IPS-NIHi11 (cell line): Measurements from ENCODE around the gene ATXN10.
A peak's percentile ranks its signal among the peaks of the same experiment; 100 is the strongest.
"Not testable (repeated sequence)": the region's sequence is repeated elsewhere in the genome, so short reads cannot be mapped to it uniquely, and the experiment has no call there.

ENCODE experiments used
- DNase-seq: peaks from one replicate; pipeline ENCODE4 v3.0.0; 2012; ENCODE audit warnings: mixed read lengths, low spot score

Gene ATXN10

DNA sequence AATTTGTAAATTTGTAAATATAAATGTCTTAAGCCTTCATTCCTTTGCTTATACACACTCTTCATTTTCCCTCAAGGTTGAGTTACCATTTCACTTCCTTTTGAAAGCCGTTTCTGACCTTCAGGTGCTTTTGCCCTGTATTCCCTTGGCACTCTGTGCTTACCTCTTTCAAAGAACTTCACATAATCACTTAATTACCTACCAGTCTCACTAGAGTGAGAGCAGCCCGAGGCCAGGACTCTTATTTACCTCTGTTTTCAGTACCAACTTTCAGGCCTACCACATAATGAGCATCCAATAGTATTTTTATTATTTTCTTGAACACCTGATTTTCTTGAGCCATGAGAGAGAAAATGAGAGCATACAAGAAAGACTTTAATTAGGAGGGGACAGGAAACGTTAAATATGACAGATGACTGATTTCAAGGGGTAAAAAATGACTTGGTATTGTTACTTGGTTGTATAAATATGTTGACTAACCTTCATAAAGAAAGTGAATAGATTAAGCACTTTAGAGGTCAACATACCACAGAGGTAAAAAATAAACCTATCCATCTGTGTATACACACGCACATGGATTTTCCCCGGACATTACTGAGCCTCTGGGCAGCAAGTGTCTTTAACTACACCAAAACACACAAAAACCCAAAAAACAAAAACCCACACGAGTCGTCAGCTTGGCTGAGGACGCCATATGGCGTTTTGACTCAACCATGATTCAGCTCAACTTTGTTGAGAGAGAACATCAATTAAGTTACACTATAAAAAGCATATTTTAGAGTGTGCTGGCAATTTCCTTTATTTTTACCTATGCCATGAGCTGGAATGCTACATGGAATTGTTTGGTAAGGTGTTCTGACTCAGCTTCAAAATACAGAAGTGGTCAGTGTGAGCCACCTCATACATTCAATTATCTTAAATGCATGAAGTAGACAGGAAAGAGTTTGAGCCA, 7.6 kb downstream of the ATXN10 start:
- no peak for DNase-seq

GRCh38 chr22:45680932-45681700, 9.5 kb downstream of the ATXN10 start:
- no peak for DNase-seq

- no peak for DNase-seq
These were observed 10.4 kb downstream of the ATXN10 start for GRCh38 chr22:45682064-45682463.

DNA sequence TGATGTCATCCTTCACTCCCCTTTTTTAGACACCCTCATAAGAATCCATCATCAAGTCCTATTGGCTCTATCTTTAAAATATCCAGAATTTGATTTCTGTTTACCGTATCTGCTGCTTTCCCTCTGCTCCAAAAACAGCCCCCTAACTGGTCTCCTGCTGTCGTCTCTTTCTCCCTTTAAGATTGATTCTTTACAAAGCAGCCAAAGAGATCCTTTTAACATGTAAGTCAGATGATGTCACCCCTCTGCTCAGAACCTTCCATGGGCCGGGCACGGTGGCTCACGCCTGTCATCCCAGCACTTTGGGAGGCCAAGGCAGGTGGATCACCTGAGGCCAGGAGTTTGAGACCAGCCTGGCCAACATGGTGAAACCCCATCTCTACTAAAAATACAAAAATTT, 11.1 kb downstream of the ATXN10 start:
- DNase-seq: not testable (repeated sequence)

GRCh38 chr22:45683248-45683647, 11.6 kb downstream of the ATXN10 start:
- no peak for DNase-seq

- no peak for DNase-seq
These were observed 12.0 kb downstream of the ATXN10 start for GRCh38 chr22:45683680-45684079.

DNA sequence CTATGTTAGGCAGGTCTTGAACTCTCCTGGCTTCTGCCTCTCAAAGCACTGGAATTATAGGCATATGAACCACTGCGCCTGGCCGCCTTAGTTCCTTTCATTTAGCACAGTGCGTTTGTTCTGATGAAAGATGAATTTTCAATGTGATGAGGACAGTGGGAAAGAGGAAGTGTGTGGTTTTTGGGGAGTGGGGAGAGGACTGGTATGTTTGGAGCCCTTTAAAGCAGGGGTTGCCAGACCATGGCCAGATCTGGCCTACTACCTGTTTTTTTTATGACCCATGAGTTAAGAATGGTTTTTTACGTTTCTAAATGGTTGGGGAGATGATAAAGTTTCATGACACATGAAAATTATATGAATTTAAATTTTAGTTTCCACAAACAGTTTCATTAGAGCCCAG, 12.5 kb downstream of the ATXN10 start:
- no peak for DNase-seq

DNA sequence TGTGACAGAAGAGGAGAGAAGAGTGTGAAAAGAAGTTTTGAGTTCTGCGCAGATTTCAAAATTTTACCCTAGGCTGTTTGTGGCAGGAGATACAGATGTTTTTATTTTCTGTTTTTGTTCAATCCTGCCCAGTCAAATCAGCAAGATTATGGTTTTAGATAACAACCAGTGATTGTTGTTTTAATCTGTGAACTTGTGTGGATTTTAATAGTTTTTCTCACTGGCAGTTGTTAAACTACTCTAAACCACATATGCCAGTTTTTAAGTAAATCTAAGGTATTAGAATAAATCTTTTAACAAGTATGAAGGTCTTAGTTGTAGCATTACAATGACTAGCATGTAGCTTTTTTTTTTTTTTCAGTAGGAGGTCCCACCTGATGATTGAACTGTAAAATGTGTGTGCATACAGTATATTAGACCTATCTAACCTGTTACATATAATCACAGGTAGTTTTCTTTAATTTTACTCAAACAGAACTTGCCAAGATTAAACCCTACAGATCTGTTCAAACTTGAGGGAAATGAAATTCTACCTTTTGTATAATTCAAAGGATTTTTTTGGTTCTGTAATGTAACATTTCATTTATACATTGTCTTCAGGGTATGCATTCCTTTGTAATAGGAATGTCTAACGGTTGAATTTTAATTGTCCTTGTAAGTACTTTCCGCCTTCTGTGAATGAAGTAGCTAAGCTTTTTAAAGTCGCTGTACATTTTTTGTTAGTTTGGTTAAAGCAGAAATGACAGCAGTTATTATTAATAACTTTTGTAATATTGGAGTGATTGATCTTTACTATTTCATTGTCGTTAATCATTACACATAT, 13.3 kb downstream of the ATXN10 start:
- DNase-seq: no peak

GRCh38 chr22:45686004-45686403, 14.4 kb downstream of the ATXN10 start:
- DNase-seq: no peak

- no peak for DNase-seq
These were observed 15.2 kb downstream of the ATXN10 start for GRCh38 chr22:45686836-45687235.

- no peak for DNase-seq
These were observed 17.0 kb downstream of the ATXN10 start for GRCh38 chr22:45688600-45689080.

DNA sequence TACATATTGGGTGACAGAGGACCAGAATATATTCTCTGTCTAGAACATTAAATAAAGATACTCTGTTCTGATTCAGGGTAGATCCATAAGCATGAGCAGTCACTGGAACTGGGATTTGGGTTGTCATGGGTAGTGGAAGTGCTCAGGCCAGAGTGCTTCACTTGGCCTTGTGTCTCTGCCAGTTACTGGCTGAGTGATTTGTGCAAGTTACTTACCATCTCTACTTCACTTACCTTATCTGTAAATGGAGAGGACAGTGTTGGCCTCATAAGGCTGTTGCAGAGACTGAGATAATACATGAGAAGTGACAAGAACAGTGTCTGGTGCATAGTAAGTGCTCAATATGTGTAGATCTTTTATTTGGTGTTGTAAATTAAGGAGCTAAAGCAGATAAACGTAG, 17.6 kb downstream of the ATXN10 start:
- DNase-seq: no peak

- DNase-seq: no peak
These were observed 18.4 kb downstream of the ATXN10 start for GRCh38 chr22:45690008-45690407.

DNA sequence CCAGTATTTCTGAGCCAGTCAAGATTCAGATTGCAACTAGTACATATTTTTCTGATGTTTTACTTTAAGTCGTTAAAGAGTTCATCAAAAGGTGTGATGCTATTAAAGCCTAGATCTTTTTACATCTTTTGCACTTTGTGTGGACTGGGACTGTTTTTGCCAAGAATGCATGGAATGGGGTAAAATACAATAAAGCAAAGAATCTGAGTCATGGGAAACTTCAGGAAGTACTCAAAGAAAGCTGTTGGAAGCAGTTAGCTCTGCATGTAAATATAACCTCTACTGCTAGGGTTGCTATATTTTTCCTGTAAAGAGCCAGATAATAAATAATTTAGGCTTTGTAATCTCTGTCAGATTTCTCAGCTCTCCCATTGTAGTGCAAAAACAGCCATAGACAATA, 20.9 kb downstream of the ATXN10 start:
- DNase-seq: no peak

GRCh38 chr22:45693835-45694234, 22.2 kb downstream of the ATXN10 start:
- DNase-seq: no peak

- DNase-seq: no peak
These were observed 24.6 kb downstream of the ATXN10 start for GRCh38 chr22:45696227-45696626.

GRCh38 chr22:45698094-45698493, 26.5 kb downstream of the ATXN10 start:
- no peak for DNase-seq

DNA sequence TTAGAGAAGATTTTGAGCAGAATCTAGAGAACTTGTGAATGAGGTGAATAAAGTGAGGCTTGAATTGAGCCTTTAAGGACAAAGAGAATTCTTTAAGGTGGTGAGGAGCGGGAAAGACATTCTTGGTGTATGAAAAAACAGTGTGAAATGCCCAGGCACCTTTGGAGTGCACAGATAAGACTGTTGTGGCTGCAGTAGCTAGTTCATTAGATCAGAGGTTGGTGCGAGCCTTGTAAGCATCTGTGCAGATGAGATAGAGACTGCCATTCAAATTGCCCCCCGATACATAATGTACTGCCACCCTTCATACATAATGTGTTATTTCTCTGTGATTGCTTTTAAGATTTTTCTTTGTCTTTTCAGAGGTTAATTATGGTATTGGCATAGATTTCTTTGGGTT, 31.3 kb downstream of the ATXN10 start:
- no peak for DNase-seq

GRCh38 chr22:45703758-45704157, 32.1 kb downstream of the ATXN10 start:
- DNase-seq: peak; percentile 29

- no peak for DNase-seq
These were observed 33.0 kb downstream of the ATXN10 start for GRCh38 chr22:45704648-45705047.

DNA sequence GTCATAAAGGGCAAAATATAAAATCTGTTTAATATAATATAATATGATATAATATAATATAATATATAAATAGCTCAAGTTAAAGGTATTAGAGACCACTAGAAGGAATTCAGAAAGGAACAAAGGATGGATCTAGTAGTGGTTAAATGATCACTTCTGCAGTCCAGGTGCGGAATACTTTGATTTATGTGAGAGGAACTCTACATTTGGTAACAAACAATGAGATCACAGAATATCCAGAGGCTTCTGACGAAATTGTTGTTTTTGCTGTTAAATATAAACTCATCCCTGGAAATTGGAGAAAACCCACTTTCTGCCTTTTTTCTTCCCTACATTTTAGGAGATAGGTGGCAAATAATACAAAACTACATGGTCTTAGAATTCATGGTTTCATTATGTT, 36.0 kb downstream of the ATXN10 start:
- DNase-seq: no peak

DNA sequence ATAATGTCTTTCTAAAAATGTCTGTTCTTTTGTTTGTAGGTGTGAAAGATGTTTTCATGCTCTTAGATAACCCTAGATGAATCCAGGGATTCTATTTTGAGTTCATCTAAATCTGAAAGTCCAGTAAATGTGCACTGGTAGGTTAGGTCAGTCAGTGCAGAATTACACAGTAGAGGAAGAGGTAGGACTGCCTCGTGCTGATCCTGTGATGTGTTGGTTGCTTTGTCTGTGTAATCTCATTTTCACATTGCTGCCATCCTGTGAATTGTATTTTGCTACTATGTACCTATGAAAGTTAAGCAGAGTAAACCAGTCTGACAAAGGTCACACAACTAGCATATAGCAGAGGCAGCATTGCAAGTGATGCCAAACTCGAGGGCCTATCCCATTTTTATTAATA, 36.5 kb downstream of the ATXN10 start:
- no peak for DNase-seq
